Mammary epithelial cell (primary cell): ENCODE results near the gene PLXNA4.

Source experiments
- EZH2 ChIP-seq: IDR thresholded peaks from 2 replicates; pipeline ENCODE4 v1.6.1; 2012; ENCODE audit warnings: low read length, inconsistent platforms, borderline replicate concordance
- TF ChIP-seq, protein P1 (sequence below), 2 donors: IDR thresholded peaks in 1 of 2; conservative IDR thresholded peaks in 1 of 2; 2 replicates each; pipeline ENCODE4 v1.5.1; 2011 to 2012; ENCODE audit warnings: inconsistent platforms in 2 of 2, low read length in 2 of 2, mild to moderate bottlenecking in 2 of 2, control low read depth in 1 of 2, low read depth in 1 of 2; ENCODE audit not compliant: insufficient read depth in 1 of 2; ENCODE audit errors: extremely low read depth in 1 of 2

GRCh38 chr7:132404261-132404660 is 172.0 kb downstream of the PLXNA4 start:
- TF ChIP-seq, protein P1, sequence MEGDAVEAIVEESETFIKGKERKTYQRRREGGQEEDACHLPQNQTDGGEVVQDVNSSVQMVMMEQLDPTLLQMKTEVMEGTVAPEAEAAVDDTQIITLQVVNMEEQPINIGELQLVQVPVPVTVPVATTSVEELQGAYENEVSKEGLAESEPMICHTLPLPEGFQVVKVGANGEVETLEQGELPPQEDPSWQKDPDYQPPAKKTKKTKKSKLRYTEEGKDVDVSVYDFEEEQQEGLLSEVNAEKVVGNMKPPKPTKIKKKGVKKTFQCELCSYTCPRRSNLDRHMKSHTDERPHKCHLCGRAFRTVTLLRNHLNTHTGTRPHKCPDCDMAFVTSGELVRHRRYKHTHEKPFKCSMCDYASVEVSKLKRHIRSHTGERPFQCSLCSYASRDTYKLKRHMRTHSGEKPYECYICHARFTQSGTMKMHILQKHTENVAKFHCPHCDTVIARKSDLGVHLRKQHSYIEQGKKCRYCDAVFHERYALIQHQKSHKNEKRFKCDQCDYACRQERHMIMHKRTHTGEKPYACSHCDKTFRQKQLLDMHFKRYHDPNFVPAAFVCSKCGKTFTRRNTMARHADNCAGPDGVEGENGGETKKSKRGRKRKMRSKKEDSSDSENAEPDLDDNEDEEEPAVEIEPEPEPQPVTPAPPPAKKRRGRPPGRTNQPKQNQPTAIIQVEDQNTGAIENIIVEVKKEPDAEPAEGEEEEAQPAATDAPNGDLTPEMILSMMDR (conservative IDR thresholded peaks at IDR 0.05 in 1 of 2, IDR thresholded peaks at IDR 0.05 in 1 of 2; ENCODE audit: extremely low read depth in 1 of 2, insufficient read depth in 1 of 2, low read depth in 1 of 2, low read length in 2 of 2) = no peak
- no peak for TF ChIP-seq EZH2
